Suprapubic skin (tissue), 4 donors: ENCODE results near the gene BCAS4. TPM values are rescaled to one million over a fixed set of nuclear protein-coding genes. Genes with fewer than 3 reads are reported as not detected.

ENCODE experiments used
- DNase-seq, 2 donors: peaks; one replicate each; pipeline ENCODE4 v3.0.0-alpha.2; 2019; ENCODE audit warnings: low spot score in 2 of 2
- H3K27ac ChIP-seq: fragments of 200-600 bp; sonication (generic); one replicate; pipeline ENCODE4 v1.5.1; 2019
- H3K27me3 ChIP-seq: fragments of 200-600 bp; sonication (generic); one replicate; pipeline ENCODE4 v1.5.1; 2019
- H3K36me3 ChIP-seq: fragments of 200-600 bp; sonication (generic); one replicate; pipeline ENCODE4 v1.5.1; 2019
- H3K4me1 ChIP-seq: fragments of 200-600 bp; sonication (generic); one replicate; pipeline ENCODE4 v1.5.1; 2019
- H3K4me3 ChIP-seq: fragments of 200-600 bp; sonication (generic); one replicate; pipeline ENCODE4 v1.5.1; 2019; ENCODE audit warnings: mild to moderate bottlenecking
- H3K9me3 ChIP-seq: fragments of 200-600 bp; sonication (generic); one replicate; pipeline ENCODE4 v1.5.1; 2019
- EP300 ChIP-seq: sonication (generic); formaldehyde crosslinking; IDR thresholded peaks from one replicate; pipeline ENCODE4 v1.6.1; 2017; ENCODE audit warnings: antibody characterized with exemption
- POLR2A ChIP-seq, 2 donors: fragments of 450-650 bp; IDR thresholded peaks; one replicate each; pipeline ENCODE4 v1.6.1; 2017; ENCODE audit warnings: antibody characterized with exemption in 2 of 2, mild to moderate bottlenecking in 2 of 2, moderate library complexity in 2 of 2
- POLR2AphosphoS5 ChIP-seq, 3 donors: sonication (generic); formaldehyde crosslinking; IDR thresholded peaks; one replicate each; pipeline ENCODE4 v1.6.1; 2017; ENCODE audit warnings: antibody characterized with exemption in 3 of 3
- WGBS: methylation state at CpG from one replicate; pipeline ENCODE4 v1.1.5; 2018; 5-methylcytosine and 5-hydroxymethylcytosine counted together
- total RNA-seq, 4 donors: library from RNA; depleted of rRNA; stranded (reverse); fragments of >200 nt; gene quantifications; one replicate each; pipeline ENCODE4 v1.1.0, GENCODE V29; 2016
- TF ChIP-seq, protein P1 (sequence below), 2 donors: fragments of 200-600 bp in 1 of 2; fragments of 450-650 bp in 1 of 2; sonication (generic) in 1 of 2; IDR thresholded peaks; one replicate each; pipeline ENCODE4 v1.5.1; 2016 to 2019; ENCODE audit warnings: antibody characterized with exemption in 2 of 2, mild to moderate bottlenecking in 1 of 2, moderate library complexity in 1 of 2

BCAS4 gene
- total RNA-seq, 4 donors from 2014 or later: 0.91 to 2.6 (median 1.2) TPM

GRCh38 chr20:50904067-50904570 lies 109.3 kb downstream of the BCAS4 start:
- WGBS: 74% methylated on average over 6 of the region's 6 CpGs
- TF ChIP-seq, protein P1, sequence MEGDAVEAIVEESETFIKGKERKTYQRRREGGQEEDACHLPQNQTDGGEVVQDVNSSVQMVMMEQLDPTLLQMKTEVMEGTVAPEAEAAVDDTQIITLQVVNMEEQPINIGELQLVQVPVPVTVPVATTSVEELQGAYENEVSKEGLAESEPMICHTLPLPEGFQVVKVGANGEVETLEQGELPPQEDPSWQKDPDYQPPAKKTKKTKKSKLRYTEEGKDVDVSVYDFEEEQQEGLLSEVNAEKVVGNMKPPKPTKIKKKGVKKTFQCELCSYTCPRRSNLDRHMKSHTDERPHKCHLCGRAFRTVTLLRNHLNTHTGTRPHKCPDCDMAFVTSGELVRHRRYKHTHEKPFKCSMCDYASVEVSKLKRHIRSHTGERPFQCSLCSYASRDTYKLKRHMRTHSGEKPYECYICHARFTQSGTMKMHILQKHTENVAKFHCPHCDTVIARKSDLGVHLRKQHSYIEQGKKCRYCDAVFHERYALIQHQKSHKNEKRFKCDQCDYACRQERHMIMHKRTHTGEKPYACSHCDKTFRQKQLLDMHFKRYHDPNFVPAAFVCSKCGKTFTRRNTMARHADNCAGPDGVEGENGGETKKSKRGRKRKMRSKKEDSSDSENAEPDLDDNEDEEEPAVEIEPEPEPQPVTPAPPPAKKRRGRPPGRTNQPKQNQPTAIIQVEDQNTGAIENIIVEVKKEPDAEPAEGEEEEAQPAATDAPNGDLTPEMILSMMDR (IDR thresholded peaks at IDR 0.05): no peak
- no peak for TF ChIP-seq POLR2A (IDR thresholded peaks at IDR 0.05)
- no peak for TF ChIP-seq POLR2AphosphoS5 (IDR thresholded peaks at IDR 0.05)
- TF ChIP-seq EP300: no peak

GRCh38 chr20:50909413-50909812 lies 114.6 kb downstream of the BCAS4 start:
- WGBS: 85% methylated on average over 3 of the region's 3 CpGs
- peaks cover 39% of the 10 kb centered on the region for H3K4me1 ChIP-seq
- TF ChIP-seq, protein P1 (IDR thresholded peaks at IDR 0.05): no peak
- TF ChIP-seq EP300: no peak
- TF ChIP-seq POLR2A (IDR thresholded peaks at IDR 0.05): no peak
- TF ChIP-seq POLR2AphosphoS5 (IDR thresholded peaks at IDR 0.05): no peak
- no peaks in the 10 kb centered on the region for H3K27me3 ChIP-seq
- DNase-seq: no peak
- H3K36me3 ChIP-seq: no peaks in the 10 kb centered on the region
- no peak overlapping the region for H3K4me3 ChIP-seq
- H3K9me3 ChIP-seq: no peaks in the 10 kb centered on the region
- H3K27ac ChIP-seq: no peak overlapping the region

More at GRCh38 chr20:50904067-50904570, 109.3 kb downstream of the BCAS4 start:
- H3K36me3 ChIP-seq: peaks cover 33% of the 10 kb centered on the region
- H3K4me3 ChIP-seq: no peak overlapping the region
- DNase-seq: no peak
- no peak overlapping the region for H3K27ac ChIP-seq
- H3K4me1 ChIP-seq: peaks cover 11% of the 10 kb centered on the region
- no peaks in the 10 kb centered on the region for H3K9me3 ChIP-seq
- H3K27me3 ChIP-seq: no peaks in the 10 kb centered on the region

GRCh38 chr20:50911030-50911429 lies 116.2 kb downstream of the BCAS4 start:
- no peaks in the 10 kb centered on the region for H3K27me3 ChIP-seq
- H3K27ac ChIP-seq: no peak overlapping the region
- H3K36me3 ChIP-seq: no peaks in the 10 kb centered on the region

DNA sequence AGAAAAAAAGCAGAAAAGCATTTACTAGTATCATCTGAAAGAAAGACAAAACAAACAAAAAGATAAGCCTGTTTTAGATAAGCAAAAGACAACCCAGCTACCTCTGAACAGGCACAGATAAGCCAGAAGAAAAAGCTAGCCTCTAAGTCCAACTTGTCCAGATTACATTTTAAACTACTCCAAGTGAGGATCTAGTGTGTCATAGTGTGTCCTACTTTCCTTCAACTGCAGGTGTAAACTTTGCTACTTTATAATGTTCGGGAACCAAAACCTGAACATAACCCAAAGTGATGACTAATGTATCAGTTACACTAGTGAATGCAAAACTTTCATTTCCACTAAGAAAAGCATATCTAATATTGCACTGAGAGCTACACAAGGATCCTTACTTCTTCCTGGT lies 116.9 kb downstream of the BCAS4 start:
- 30% methylated on average over 1 of the region's 1 CpG for WGBS
- Histone ChIP-seq H3K27ac (no peak overlapping the region), H3K4me3 (no peak overlapping the region), H3K27me3 (no peaks in the 10 kb centered on the region), H3K36me3 (no peaks in the 10 kb centered on the region), H3K4me1 (peaks cover 56% of the 10 kb centered on the region), H3K9me3 (no peaks in the 10 kb centered on the region)
- no peak for DNase-seq
- TF ChIP-seq POLR2AphosphoS5 (IDR thresholded peaks at IDR 0.05) (no peak), EP300 (no peak), POLR2A (IDR thresholded peaks at IDR 0.05) (no peak)
- TF ChIP-seq, protein P1 (IDR thresholded peaks at IDR 0.05): no peak

More at GRCh38 chr20:50911030-50911429, 116.2 kb downstream of the BCAS4 start:
- TF ChIP-seq, protein P1 (IDR thresholded peaks at IDR 0.05): no peak
- TF ChIP-seq EP300: no peak
- TF ChIP-seq POLR2A (IDR thresholded peaks at IDR 0.05): no peak
- TF ChIP-seq POLR2AphosphoS5 (IDR thresholded peaks at IDR 0.05): no peak
- no peak for DNase-seq
- no peak overlapping the region for H3K4me3 ChIP-seq
- H3K9me3 ChIP-seq: no peaks in the 10 kb centered on the region
- peaks cover 52% of the 10 kb centered on the region for H3K4me1 ChIP-seq
- 37% methylated on average over 3 of the region's 3 CpGs for WGBS

DNA sequence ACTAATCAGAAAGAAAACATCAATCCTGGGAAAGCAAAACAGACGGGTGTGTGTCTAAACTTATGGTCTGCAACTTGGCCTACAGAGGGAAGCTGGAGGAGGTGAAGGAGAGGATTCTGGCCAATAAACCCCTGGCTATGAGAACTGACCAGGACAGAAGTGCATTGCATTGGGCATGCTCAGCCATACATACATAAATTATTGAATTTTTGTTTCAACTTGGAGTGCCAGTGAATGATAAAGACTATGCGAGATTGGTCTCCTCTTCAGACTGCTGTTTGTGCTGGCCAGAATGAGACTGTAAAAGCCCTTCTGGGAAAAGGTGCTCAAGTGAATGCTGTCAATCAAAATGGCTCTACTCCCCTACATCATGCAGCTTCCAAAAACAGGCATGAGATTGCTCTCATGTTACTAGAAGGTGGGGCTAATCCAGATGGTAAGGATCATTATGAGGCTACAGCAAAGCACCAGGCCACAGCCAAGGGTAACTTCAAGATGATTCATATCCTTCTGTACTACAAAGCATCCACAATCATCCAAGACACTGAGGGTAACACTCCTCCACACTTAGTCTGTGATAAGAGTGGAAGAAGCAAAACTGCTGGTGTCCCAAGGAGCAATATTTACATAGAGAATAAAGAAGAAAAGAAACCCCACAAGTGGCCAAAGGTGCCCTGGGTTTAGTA lies 119.0 kb downstream of the BCAS4 start:
- Histone ChIP-seq H3K4me3 (no peak overlapping the region), H3K9me3 (no peaks in the 10 kb centered on the region), H3K4me1 (peaks cover 77% of the 10 kb centered on the region), H3K27ac (no peak overlapping the region), H3K36me3 (no peaks in the 10 kb centered on the region), H3K27me3 (no peaks in the 10 kb centered on the region)
- DNase-seq: no peak
- WGBS: 67% methylated on average over 2 of the region's 2 CpGs
- no peak for TF ChIP-seq POLR2A (IDR thresholded peaks at IDR 0.05)
- TF ChIP-seq, protein P1 (IDR thresholded peaks at IDR 0.05): no peak
- no peak for TF ChIP-seq POLR2AphosphoS5 (IDR thresholded peaks at IDR 0.05)
- no peak for TF ChIP-seq EP300
